OCI-LY1 (cell line): Measurements from ENCODE around the gene TTBK1.

ENCODE experiments used
- H2AFZ ChIP-seq: fragments of 200-600 bp; sonication (generic), shearing (Covaris generic); 2 replicates; pipeline ENCODE4 v1.6.0; 2014; ENCODE audit warnings: antibody characterized with exemption, mild to moderate bottlenecking, low read length
- H3F3A ChIP-seq: fragments of 200-600 bp; sonication (generic), shearing (Covaris generic); 2 replicates; pipeline ENCODE4 v1.6.0; 2014; ENCODE audit warnings: mild to moderate bottlenecking, antibody characterized with exemption, low read length, moderate library complexity; ENCODE audit not compliant: insufficient read depth
- H3K27ac ChIP-seq: fragments of 200-600 bp; sonication (generic); 2 replicates; pipeline ENCODE4 v1.5.1; 2014; ENCODE audit warnings: low read length, mixed run types, mild to moderate bottlenecking, low read depth; ENCODE audit not compliant: poor library complexity, severe bottlenecking
- H3K27me3 ChIP-seq: fragments of 200-600 bp; sonication (generic); 2 replicates; pipeline ENCODE4 v1.6.0; 2014; ENCODE audit warnings: antibody characterized with exemption, mild to moderate bottlenecking, low read length, moderate library complexity; ENCODE audit not compliant: insufficient read depth
- H3K36me3 ChIP-seq: fragments of 200-600 bp; sonication (generic); 2 replicates; pipeline ENCODE4 v1.6.1; 2014; ENCODE audit warnings: mild to moderate bottlenecking, antibody characterized with exemption, low read length, moderate library complexity, mixed read lengths; ENCODE audit not compliant: insufficient read depth
- H3K4me1 ChIP-seq: fragments of 200-600 bp; sonication (generic); 2 replicates; pipeline ENCODE4 v1.5.1; 2014; ENCODE audit warnings: mild to moderate bottlenecking, low read length, moderate library complexity; ENCODE audit not compliant: insufficient read depth, severe bottlenecking
- H3K4me2 ChIP-seq: fragments of 200-600 bp; sonication (generic), shearing (Covaris generic); 2 replicates; pipeline ENCODE4 v1.6.1; 2014; ENCODE audit warnings: low read length
- H3K4me3 ChIP-seq: fragments of 200-600 bp; sonication (generic); 2 replicates; pipeline ENCODE4 v1.5.1; 2014; ENCODE audit warnings: low read length, low read depth, mild to moderate bottlenecking, mixed read lengths; ENCODE audit not compliant: poor library complexity, severe bottlenecking
- H3K79me2 ChIP-seq: fragments of 200-600 bp; shearing (Covaris generic); 2 replicates; pipeline ENCODE4 v1.6.1; 2016; ENCODE audit warnings: mixed run types, low read length, mixed read lengths; ENCODE audit not compliant: insufficient read depth
- H3K9ac ChIP-seq: fragments of 200-600 bp; sonication (generic), shearing (Covaris generic); 2 replicates; pipeline ENCODE4 v1.6.1; 2014; ENCODE audit warnings: mild to moderate bottlenecking, low read length, mixed read lengths
- H3K9me2 ChIP-seq: fragments of 200-600 bp; sonication (generic), shearing (Covaris generic); 2 replicates; pipeline ENCODE4 v1.6.1; 2014; ENCODE audit warnings: low read depth, mild to moderate bottlenecking, low read length, mixed read lengths
- H3K9me3 ChIP-seq: fragments of 200-600 bp; shearing (Covaris generic); 2 replicates; pipeline ENCODE4 v1.6.1; 2014; ENCODE audit warnings: low read length, mixed read lengths
- H4K20me1 ChIP-seq: fragments of 200-600 bp; sonication (generic), shearing (Covaris generic); 2 replicates; pipeline ENCODE4 v1.6.0; 2016; ENCODE audit warnings: mild to moderate bottlenecking, low read length; ENCODE audit not compliant: insufficient read depth
- EZH2 ChIP-seq: fragments of 200-600 bp; sonication (generic), shearing (Covaris generic); IDR thresholded peaks from 2 replicates; pipeline ENCODE4 v1.8.0; 2017; ENCODE audit warnings: borderline replicate concordance, mixed run types, mild to moderate bottlenecking, antibody characterized with exemption, low read length, moderate library complexity, mixed read lengths
- TF ChIP-seq, protein P1 (sequence below): fragments of 200-600 bp; sonication (generic), shearing (Covaris generic); IDR thresholded peaks from 2 replicates; pipeline ENCODE4 v1.5.1; 2017; ENCODE audit warnings: mild to moderate bottlenecking, antibody characterized with exemption, low read length, moderate library complexity, mixed read lengths

TTBK1 gene

DNA sequence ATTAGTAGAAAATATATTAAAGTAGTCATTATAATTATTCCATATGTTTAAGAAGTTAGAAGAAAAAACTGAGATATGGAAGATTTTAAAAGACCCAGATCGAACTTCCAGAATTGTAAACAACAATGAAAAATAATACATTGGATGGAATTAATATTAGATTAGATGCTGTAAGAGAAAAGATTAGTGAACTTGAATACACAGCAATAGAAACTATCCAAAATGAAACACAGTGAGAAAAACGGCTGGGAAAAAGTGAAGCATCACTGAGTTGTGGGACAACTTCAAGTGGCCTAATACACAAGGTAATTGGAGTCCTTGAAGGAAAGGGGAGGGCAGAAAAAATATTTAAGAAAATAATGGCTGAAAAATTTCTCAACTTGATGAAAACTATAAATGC lies 4.2 kb upstream of the TTBK1 start:
- Histone ChIP-seq H3K36me3 (no peaks in the 10 kb centered on the region; the same call in 1 of the 2 replicates), H3F3A (no peaks in the 10 kb centered on the region), H3K9me2 (no peaks in the 10 kb centered on the region), H3K27me3 (no peaks in the 10 kb centered on the region; the same call in 1 of the 2 replicates), H2AFZ (no peak overlapping the region), H3K27ac (no peak overlapping the region), H3K4me1 (no peaks in the 10 kb centered on the region), H3K9ac (no peak overlapping the region), H4K20me1 (no peaks in the 10 kb centered on the region), H3K79me2 (no peaks in the 10 kb centered on the region), H3K4me3 (no peak overlapping the region), H3K4me2 (no peak overlapping the region), H3K9me3 (peaks cover 3% of the 10 kb centered on the region; the same call in 1 of the 2 replicates)
- TF ChIP-seq EZH2: no peak
- TF ChIP-seq, protein P1, sequence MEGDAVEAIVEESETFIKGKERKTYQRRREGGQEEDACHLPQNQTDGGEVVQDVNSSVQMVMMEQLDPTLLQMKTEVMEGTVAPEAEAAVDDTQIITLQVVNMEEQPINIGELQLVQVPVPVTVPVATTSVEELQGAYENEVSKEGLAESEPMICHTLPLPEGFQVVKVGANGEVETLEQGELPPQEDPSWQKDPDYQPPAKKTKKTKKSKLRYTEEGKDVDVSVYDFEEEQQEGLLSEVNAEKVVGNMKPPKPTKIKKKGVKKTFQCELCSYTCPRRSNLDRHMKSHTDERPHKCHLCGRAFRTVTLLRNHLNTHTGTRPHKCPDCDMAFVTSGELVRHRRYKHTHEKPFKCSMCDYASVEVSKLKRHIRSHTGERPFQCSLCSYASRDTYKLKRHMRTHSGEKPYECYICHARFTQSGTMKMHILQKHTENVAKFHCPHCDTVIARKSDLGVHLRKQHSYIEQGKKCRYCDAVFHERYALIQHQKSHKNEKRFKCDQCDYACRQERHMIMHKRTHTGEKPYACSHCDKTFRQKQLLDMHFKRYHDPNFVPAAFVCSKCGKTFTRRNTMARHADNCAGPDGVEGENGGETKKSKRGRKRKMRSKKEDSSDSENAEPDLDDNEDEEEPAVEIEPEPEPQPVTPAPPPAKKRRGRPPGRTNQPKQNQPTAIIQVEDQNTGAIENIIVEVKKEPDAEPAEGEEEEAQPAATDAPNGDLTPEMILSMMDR: no peak

DNA sequence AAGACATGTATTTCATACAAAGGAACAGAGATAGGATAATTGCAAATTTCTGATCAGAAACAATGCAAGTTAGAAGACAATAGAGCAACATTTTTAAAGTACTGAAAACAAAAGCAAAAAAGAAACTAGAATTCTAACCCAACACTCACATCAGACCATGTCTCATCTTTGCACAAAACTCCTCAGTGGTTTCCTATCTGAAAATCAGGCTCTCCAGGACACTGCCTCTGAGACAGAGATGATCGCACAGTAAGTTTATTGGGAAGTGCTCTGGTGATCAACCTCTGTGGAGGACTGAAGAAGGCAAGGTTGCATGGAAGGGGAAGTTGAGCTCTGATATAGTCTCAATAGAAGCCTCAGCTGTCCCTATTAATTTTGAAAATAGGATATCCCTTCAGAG lies 2.3 kb upstream of the TTBK1 start:
- TF ChIP-seq, protein P1: no peak
- TF ChIP-seq EZH2: no peak
- no peak overlapping the region for H3K9ac ChIP-seq

DNA sequence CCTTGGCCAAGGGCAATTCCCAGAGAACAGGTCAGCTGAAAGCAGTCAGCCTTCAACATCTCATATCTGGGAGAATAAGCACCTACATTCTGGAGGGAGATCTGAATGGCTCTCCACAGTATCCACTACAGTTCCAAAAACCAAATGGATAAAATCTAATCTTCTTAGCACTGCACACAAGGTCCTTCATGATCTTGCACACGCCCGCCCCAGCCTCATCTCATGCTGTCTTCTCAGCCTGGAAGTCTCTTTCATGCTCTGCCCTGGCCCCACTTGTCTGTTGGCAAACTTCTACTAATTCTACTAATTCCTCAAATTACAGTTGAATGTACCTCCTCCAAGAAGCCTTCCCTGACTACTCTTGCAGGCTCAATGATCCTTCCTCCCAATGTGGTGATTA lies 1.8 kb upstream of the TTBK1 start:
- Histone ChIP-seq H2AFZ (no peak overlapping the region), H3K9me3 (peaks cover 3% of the 10 kb centered on the region; the same call in 1 of the 2 replicates)
- TF ChIP-seq EZH2: no peak
- TF ChIP-seq, protein P1: no peak

More for the DNA sequence above, 2.3 kb upstream of the TTBK1 start:
- Histone ChIP-seq H3K27ac (no peak overlapping the region), H3K4me2 (no peak overlapping the region), H3K36me3 (no peaks in the 10 kb centered on the region; the same call in 1 of the 2 replicates), H3K4me1 (no peaks in the 10 kb centered on the region), H3K79me2 (no peaks in the 10 kb centered on the region), H2AFZ (no peak overlapping the region), H3K9me2 (no peaks in the 10 kb centered on the region), H3F3A (no peaks in the 10 kb centered on the region), H3K4me3 (no peak overlapping the region), H3K9me3 (peaks cover 3% of the 10 kb centered on the region; the same call in 1 of the 2 replicates), H4K20me1 (no peaks in the 10 kb centered on the region), H3K27me3 (peaks cover 2% of the 10 kb centered on the region; the same call in 1 of the 2 replicates)

More for the DNA sequence above, 1.8 kb upstream of the TTBK1 start:
- peaks cover 3% of the 10 kb centered on the region for H3K4me1 ChIP-seq
- no peaks in the 10 kb centered on the region; the same call in 1 of the 2 replicates for H3K36me3 ChIP-seq
- no peaks in the 10 kb centered on the region for H3K79me2 ChIP-seq
- no peaks in the 10 kb centered on the region for H3K9me2 ChIP-seq
- H3F3A ChIP-seq: no peaks in the 10 kb centered on the region
- H3K9ac ChIP-seq: no peak overlapping the region
- no peak overlapping the region for H3K4me3 ChIP-seq
- no peaks in the 10 kb centered on the region for H4K20me1 ChIP-seq
- H3K4me2 ChIP-seq: no peak overlapping the region
- H3K27ac ChIP-seq: no peak overlapping the region
- H3K27me3 ChIP-seq: peaks cover 5% of the 10 kb centered on the region; the same call in 1 of the 2 replicates
